Measurements from ENCODE around the gene SH3PXD2A. TPM values are rescaled to one million over a fixed set of nuclear protein-coding genes. Genes with fewer than 3 reads are reported as not detected.

SH3PXD2A gene
- total and polyA plus RNA-seq, 3 experiments from 2014 or later, result 0.48 to 8.0 (median 7.7) TPM

- Mint-ChIP-seq H3K4me3 (no peak overlapping the region), H3K27me3 (peaks cover 14 to 15% of the 10 kb centered on the region in 2 donors), H3K36me3 (peaks cover 0 to 7% (median 0%) of the 10 kb centered on the region in 3 donors), H3K4me1 (no peaks in the 10 kb centered on the region), H3K27ac (peak overlapping the region in 1 of 8 donors; percentile 54), H3K9me3 (no peaks in the 10 kb centered on the region)
- Histone ChIP-seq H3K36me3 (ENCODE audit: insufficient read depth, low read length) (no peaks in the 10 kb centered on the region), H3K4me1 (ENCODE audit: insufficient read depth, low read length) (no peaks in the 10 kb centered on the region), H3K27me3 (ENCODE audit: insufficient read depth, low read length, poor library complexity, severe bottlenecking) (no peaks in the 10 kb centered on the region), H3K27ac (ENCODE audit: low read depth, low read length) (no peak overlapping the region), H3K9me3 (ENCODE audit: low read length) (no peaks in the 10 kb centered on the region), H3K4me3 (ENCODE audit: low read length) (no peak overlapping the region)
- no peak for DNase-seq
- ChIA-PET CTCF (no interaction called here), POLR2A (no interaction called here)
These were observed 31.1 kb downstream of the SH3PXD2A start for GRCh38 chr10:103824281-103824680.

DNA sequence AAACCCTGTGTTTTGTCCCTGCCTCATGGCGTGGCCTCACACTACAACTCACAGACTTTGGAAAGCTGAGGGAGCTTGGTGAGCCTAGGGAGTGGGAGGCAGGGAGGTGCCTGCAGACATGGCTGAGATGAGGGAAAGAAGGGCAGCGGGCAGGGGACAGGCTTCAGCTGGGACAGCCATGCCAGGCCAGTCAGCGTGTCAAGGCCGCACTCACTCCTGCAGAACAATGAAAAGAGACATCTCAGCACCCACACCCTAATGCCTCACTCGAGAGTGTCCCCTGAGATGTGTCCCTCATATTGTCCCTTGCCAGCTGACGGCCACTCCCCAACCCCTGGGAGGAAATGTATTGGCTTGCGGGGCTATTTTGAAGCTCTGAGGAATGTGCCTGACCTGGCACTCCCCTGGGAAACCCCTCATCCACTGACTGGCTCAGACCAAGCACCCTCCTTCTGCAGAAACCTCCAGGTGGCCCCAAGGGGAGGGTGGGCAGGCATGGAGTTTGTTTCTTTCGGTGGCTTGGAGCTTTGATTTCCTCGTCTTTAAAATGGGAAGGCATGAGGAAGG is 31.6 kb downstream of the SH3PXD2A start:
- POLR2A ChIA-PET, result no interaction called here
- no peak overlapping the region for H3K4me3 Mint-ChIP-seq

GRCh38 chr10:103822800-103823199 is 32.6 kb downstream of the SH3PXD2A start:
- no peak for DNase-seq
- Histone ChIP-seq H3K9me3 (ENCODE audit: low read length) (no peaks in the 10 kb centered on the region), H3K27ac (ENCODE audit: low read depth, low read length) (no peak overlapping the region), H3K4me3 (ENCODE audit: low read length) (no peak overlapping the region), H3K27me3 (ENCODE audit: insufficient read depth, low read length, poor library complexity, severe bottlenecking) (no peaks in the 10 kb centered on the region), H3K4me1 (ENCODE audit: insufficient read depth, low read length) (no peaks in the 10 kb centered on the region), H3K36me3 (ENCODE audit: insufficient read depth, low read length) (no peaks in the 10 kb centered on the region)
- Mint-ChIP-seq H3K9me3 (no peaks in the 10 kb centered on the region), H3K4me3 (no peak overlapping the region), H3K36me3 (peaks cover 0 to 2% (median 0%) of the 10 kb centered on the region in 3 donors), H3K27ac (no peak overlapping the region), H3K4me1 (no peaks in the 10 kb centered on the region), H3K27me3 (peaks cover 18 to 27% of the 10 kb centered on the region in 2 donors)
- ChIA-PET POLR2A (no interaction called here), CTCF (no interaction called here)

More for the DNA sequence above, 31.6 kb downstream of the SH3PXD2A start:
- no peaks in the 10 kb centered on the region for H3K9me3 ChIP-seq (ENCODE audit: low read length)
- Mint-ChIP-seq H3K27ac (no peak overlapping the region), H3K27me3 (peaks cover 14 to 20% of the 10 kb centered on the region in 2 donors), H3K36me3 (peaks cover 0 to 4% (median 0%) of the 10 kb centered on the region in 3 donors), H3K9me3 (no peaks in the 10 kb centered on the region), H3K4me1 (no peaks in the 10 kb centered on the region)
- no peak overlapping the region for H3K27ac ChIP-seq (ENCODE audit: low read depth, low read length)
- H3K4me1 ChIP-seq (ENCODE audit: insufficient read depth, low read length), result no peaks in the 10 kb centered on the region
- H3K4me3 ChIP-seq (ENCODE audit: low read length), result no peak overlapping the region
- no peak for DNase-seq
- CTCF ChIA-PET, result no interaction called here
- no peaks in the 10 kb centered on the region for H3K36me3 ChIP-seq (ENCODE audit: insufficient read depth, low read length)
- no peaks in the 10 kb centered on the region for H3K27me3 ChIP-seq (ENCODE audit: insufficient read depth, low read length, poor library complexity, severe bottlenecking)

GRCh38 chr10:103822107-103822716 is 33.2 kb downstream of the SH3PXD2A start:
- Histone ChIP-seq H3K4me1 (ENCODE audit: insufficient read depth, low read length) (no peaks in the 10 kb centered on the region), H3K27ac (ENCODE audit: low read depth, low read length) (no peak overlapping the region), H3K27me3 (ENCODE audit: insufficient read depth, low read length, poor library complexity, severe bottlenecking) (no peaks in the 10 kb centered on the region), H3K4me3 (ENCODE audit: low read length) (no peak overlapping the region), H3K9me3 (ENCODE audit: low read length) (no peaks in the 10 kb centered on the region), H3K36me3 (ENCODE audit: insufficient read depth, low read length) (no peaks in the 10 kb centered on the region)
- Mint-ChIP-seq H3K9me3 (no peaks in the 10 kb centered on the region), H3K27ac (no peak overlapping the region), H3K4me1 (no peaks in the 10 kb centered on the region), H3K36me3 (peaks cover 0 to under 1% (median 0%) of the 10 kb centered on the region in 3 donors), H3K27me3 (peaks cover 20 to 30% of the 10 kb centered on the region in 2 donors), H3K4me3 (no peak overlapping the region)
- POLR2A ChIA-PET, result no interaction called here
- CTCF ChIA-PET, result no interaction called here
- no peak for DNase-seq

DNA sequence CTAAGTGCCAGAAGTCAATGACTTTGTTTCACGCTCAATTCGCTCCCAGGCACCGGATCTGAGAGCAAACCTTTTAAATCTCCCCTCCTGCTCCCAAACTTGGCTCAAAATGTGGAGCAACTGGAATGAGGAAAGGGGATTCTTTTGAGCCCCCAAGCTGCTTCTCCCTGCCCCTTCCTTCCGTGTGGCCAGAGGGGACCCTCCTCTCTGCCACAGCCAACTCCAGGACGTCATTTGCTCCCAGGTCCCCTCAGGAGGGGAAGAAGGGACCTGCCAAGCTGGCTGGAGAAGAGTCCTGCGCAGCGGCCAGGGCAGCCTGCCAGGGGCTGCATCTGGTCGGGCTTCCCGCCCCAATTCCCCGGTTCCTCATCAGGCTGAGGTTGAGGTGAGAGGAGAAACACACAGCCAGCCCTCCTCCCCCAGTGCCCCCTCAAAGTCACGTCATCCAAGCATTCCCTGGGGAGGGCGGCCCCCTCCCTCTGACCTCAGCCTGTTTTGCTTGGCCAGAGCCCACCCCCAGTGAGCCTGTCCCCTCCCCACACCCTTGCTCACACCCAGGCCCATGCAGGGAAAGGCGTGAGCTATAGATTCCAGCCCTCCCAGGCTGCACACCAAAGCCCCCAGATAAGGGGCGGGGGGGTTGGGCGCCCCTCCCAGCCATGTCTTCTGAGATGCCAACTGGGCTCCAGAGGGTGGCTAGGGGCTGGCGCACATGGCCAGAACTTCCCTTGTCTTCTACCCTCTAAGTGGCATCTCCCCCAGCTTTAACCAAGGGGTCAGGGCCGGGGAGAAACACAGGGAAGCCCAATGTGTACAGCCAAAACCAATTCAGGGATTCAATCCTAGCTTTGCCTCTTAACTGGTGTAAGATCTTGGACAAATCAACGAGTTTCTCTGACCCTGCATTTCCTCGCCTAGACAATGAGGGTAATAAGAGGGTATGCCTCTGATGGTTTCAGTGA is 35.0 kb downstream of the SH3PXD2A start:
- H3K4me3 ChIP-seq (ENCODE audit: low read length), result no peak overlapping the region

GRCh38 chr10:103819493-103819892 is 35.9 kb downstream of the SH3PXD2A start:
- H3K9me3 ChIP-seq (ENCODE audit: low read length), result no peaks in the 10 kb centered on the region
- no peak overlapping the region for H3K27ac ChIP-seq (ENCODE audit: low read depth, low read length)
- ChIA-PET POLR2A (no interaction called here), CTCF (no interaction called here)
- H3K4me3 ChIP-seq (ENCODE audit: low read length), result no peak overlapping the region
- H3K4me1 ChIP-seq (ENCODE audit: insufficient read depth, low read length), result no peaks in the 10 kb centered on the region
- Mint-ChIP-seq H3K36me3 (no peaks in the 10 kb centered on the region), H3K4me1 (no peaks in the 10 kb centered on the region), H3K27me3 (peaks cover 21 to 30% of the 10 kb centered on the region in 2 donors), H3K4me3 (no peak overlapping the region), H3K27ac (no peak overlapping the region), H3K9me3 (no peaks in the 10 kb centered on the region)
- no peak for DNase-seq
- no peaks in the 10 kb centered on the region for H3K36me3 ChIP-seq (ENCODE audit: insufficient read depth, low read length)
- H3K27me3 ChIP-seq (ENCODE audit: insufficient read depth, low read length, poor library complexity, severe bottlenecking), result no peaks in the 10 kb centered on the region

More for the DNA sequence above, 35.0 kb downstream of the SH3PXD2A start:
- Mint-ChIP-seq H3K36me3 (no peaks in the 10 kb centered on the region), H3K27ac (no peak overlapping the region), H3K27me3 (peaks cover 21 to 30% of the 10 kb centered on the region in 2 donors), H3K4me3 (no peak overlapping the region), H3K4me1 (no peaks in the 10 kb centered on the region), H3K9me3 (no peaks in the 10 kb centered on the region)
- H3K4me1 ChIP-seq (ENCODE audit: insufficient read depth, low read length), result no peaks in the 10 kb centered on the region
- no peaks in the 10 kb centered on the region for H3K36me3 ChIP-seq (ENCODE audit: insufficient read depth, low read length)
- H3K27me3 ChIP-seq (ENCODE audit: insufficient read depth, low read length, poor library complexity, severe bottlenecking), result no peaks in the 10 kb centered on the region
- DNase-seq, result no peak
- POLR2A ChIA-PET, result no interaction called here
- no peak overlapping the region for H3K27ac ChIP-seq (ENCODE audit: low read depth, low read length)
- H3K9me3 ChIP-seq (ENCODE audit: low read length), result no peaks in the 10 kb centered on the region
- CTCF ChIA-PET, result no interaction called here

GRCh38 chr10:103818765-103819374 is 36.5 kb downstream of the SH3PXD2A start:
- peak overlapping the region in 1 of 7 donors; percentile 81 for H3K4me3 Mint-ChIP-seq
- Histone ChIP-seq H3K27ac (ENCODE audit: low read depth, low read length) (no peak overlapping the region), H3K4me3 (ENCODE audit: low read length) (no peak overlapping the region), H3K9me3 (ENCODE audit: low read length) (no peaks in the 10 kb centered on the region), H3K27me3 (ENCODE audit: insufficient read depth, low read length, poor library complexity, severe bottlenecking) (no peaks in the 10 kb centered on the region), H3K36me3 (ENCODE audit: insufficient read depth, low read length) (no peaks in the 10 kb centered on the region), H3K4me1 (ENCODE audit: insufficient read depth, low read length) (no peaks in the 10 kb centered on the region)
- H3K36me3 Mint-ChIP-seq, result no peaks in the 10 kb centered on the region
- H3K4me1 Mint-ChIP-seq, result no peaks in the 10 kb centered on the region
- ChIA-PET CTCF (no interaction called here), POLR2A (no interaction called here)
- H3K27ac Mint-ChIP-seq, result peak overlapping the region in 1 of 8 donors; percentile 60
- H3K27me3 Mint-ChIP-seq, result peaks cover 21 to 30% of the 10 kb centered on the region in 2 donors
- no peak for DNase-seq
- no peaks in the 10 kb centered on the region for H3K9me3 Mint-ChIP-seq

DNA sequence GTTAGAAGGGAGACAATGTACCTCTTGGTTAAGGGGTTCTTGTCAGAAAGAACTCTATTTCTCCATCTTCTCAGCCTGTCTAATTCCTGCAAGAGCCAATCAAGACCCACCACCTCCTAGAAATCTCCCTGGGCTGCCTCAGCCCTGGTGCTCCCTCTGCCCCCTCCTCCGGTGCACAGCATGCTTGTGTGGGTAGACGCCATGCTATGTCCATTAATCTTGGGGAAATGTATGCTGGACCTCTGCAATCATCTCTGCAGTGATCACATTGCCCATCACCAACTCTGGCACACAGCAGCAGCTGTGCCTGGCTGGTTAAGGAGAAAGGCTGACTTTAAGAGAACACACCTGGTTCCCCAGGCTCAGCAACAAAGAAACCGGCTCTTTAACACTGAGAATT is 37.3 kb downstream of the SH3PXD2A start:
- Mint-ChIP-seq H3K27ac (peak overlapping the region in 1 of 8 donors; percentile 9), H3K9me3 (no peaks in the 10 kb centered on the region), H3K4me3 (no peak overlapping the region), H3K4me1 (no peaks in the 10 kb centered on the region), H3K36me3 (no peaks in the 10 kb centered on the region), H3K27me3 (peaks cover 19 to 30% of the 10 kb centered on the region in 2 donors)
- Histone ChIP-seq H3K4me3 (ENCODE audit: low read length) (no peak overlapping the region), H3K9me3 (ENCODE audit: low read length) (no peaks in the 10 kb centered on the region), H3K36me3 (ENCODE audit: insufficient read depth, low read length) (no peaks in the 10 kb centered on the region), H3K27me3 (ENCODE audit: insufficient read depth, low read length, poor library complexity, severe bottlenecking) (no peaks in the 10 kb centered on the region), H3K27ac (ENCODE audit: low read depth, low read length) (no peak overlapping the region), H3K4me1 (ENCODE audit: insufficient read depth, low read length) (no peaks in the 10 kb centered on the region)
- ChIA-PET CTCF (no interaction called here), POLR2A (no interaction called here)
- no peak for DNase-seq

Data from CD8-positive, alpha-beta memory T cell (primary cell).